Stimulated activated CD4-positive, alpha-beta T cell treated with anti-CD3 and anti-CD28 coated beads, Interleukin-4, amount 100 ng/mL, for 48 hours (primary cell): ENCODE measurements around the gene NET1.

ENCODE experiments used
- DNase-seq, 2 donors: peaks; one replicate each; pipeline ENCODE4 v3.0.0-alpha.2; 2020; ENCODE audit warnings: low read depth in 2 of 2

NET1 gene

GRCh38 chr10:5482016-5482415, 69.7 kb downstream of the NET1 start:
- DNase-seq = no peak

GRCh38 chr10:5484205-5484604, 71.8 kb downstream of the NET1 start:
- DNase-seq = no peak

- DNase-seq = no peak
Measured at GRCh38 chr10:5485290-5485689, 72.9 kb downstream of the NET1 start.

GRCh38 chr10:5485948-5486852, 73.8 kb downstream of the NET1 start:
- DNase-seq = no peak

GRCh38 chr10:5486853-5487235, 74.5 kb downstream of the NET1 start:
- DNase-seq = no peak

GRCh38 chr10:5488272-5489161, 76.2 kb downstream of the NET1 start:
- no peak for DNase-seq

- DNase-seq = no peak
Measured at GRCh38 chr10:5490032-5490431, 77.7 kb downstream of the NET1 start.

GRCh38 chr10:5490698-5491464, 78.5 kb downstream of the NET1 start:
- no peak for DNase-seq

- no peak for DNase-seq
Measured at GRCh38 chr10:5491477-5491876, 79.1 kb downstream of the NET1 start.

- no peak for DNase-seq
Measured at GRCh38 chr10:5492322-5492855, 80.0 kb downstream of the NET1 start.

GRCh38 chr10:5492929-5493576, 80.7 kb downstream of the NET1 start:
- no peak for DNase-seq

GRCh38 chr10:5493691-5494090, 81.3 kb downstream of the NET1 start:
- DNase-seq = no peak

- no peak for DNase-seq
Measured at GRCh38 chr10:5494611-5495010, 82.3 kb downstream of the NET1 start.

- DNase-seq = no peak
Measured at GRCh38 chr10:5496261-5497250, 84.2 kb downstream of the NET1 start.

GRCh38 chr10:5497289-5497688, 84.9 kb downstream of the NET1 start:
- no peak for DNase-seq

- DNase-seq = no peak
Measured at GRCh38 chr10:5497948-5498730, 85.8 kb downstream of the NET1 start.

GRCh38 chr10:5498791-5499492, 86.6 kb downstream of the NET1 start:
- DNase-seq = no peak

- DNase-seq = no peak
Measured at GRCh38 chr10:5499493-5500140, 87.3 kb downstream of the NET1 start, which contains the start of gene CALML5. Gene CALML5, minus strand, starts transcription at chr10:5499570. Its CDS starts 132 bp downstream, at chr10:5499438.
